Hematopoietic multipotent progenitor cell (in vitro differentiated cells): ENCODE data around the gene SATB2. TPM values are rescaled to one million over a fixed set of nuclear protein-coding genes. Genes with fewer than 3 reads are reported as not detected.

Experiments
- DNase-seq, 3 donors: peaks; one replicate each; pipeline ENCODE4 v3.0.0-alpha.2; 2011 to 2015; ENCODE audit warnings: low read depth in 2 of 3, low spot score in 2 of 3
- total RNA-seq: library from RNA; depleted of rRNA; stranded (reverse); fragments of >200 nt; gene quantifications from one replicate; pipeline ENCODE4 v1.2.3, GENCODE V29; 2012

SATB2 gene
- total RNA-seq, 1 donor: not detected

DNA sequence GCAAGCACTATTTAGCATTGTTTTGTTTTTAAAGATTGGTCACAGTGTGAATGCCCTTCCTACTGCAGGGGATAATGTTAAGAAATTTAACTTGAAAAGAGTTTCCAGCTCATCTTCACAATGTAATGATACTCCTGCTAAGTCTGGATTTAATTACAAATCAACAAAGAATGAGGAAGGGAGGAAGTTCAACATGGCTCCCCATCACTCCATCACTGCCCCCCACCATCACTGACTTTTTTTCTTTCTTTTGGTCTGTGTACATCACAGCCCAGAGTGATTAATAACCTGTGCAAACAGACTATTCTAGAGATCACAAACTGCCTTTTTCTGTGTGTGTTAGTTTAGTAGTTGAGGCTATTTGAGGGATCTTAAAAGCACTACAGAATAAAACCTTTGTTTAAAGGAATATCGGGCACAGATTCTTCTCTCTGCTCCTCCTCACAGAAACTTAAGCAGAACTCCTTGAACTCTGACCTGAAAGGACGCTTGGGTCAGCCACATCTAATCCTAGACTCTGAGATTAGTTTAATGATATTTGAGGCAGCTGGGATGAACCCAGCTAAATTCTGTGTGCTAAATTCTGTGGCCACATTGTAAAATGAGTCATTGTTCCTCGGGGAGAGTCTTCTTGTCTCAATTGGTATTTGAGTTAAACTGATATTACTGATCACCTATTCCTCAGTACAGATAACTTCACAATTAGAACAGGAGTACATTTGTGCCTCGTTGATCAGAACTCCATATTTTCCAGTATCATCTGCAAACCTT lies 47.8 kb downstream of the SATB2 start:
- no peak for DNase-seq

DNA sequence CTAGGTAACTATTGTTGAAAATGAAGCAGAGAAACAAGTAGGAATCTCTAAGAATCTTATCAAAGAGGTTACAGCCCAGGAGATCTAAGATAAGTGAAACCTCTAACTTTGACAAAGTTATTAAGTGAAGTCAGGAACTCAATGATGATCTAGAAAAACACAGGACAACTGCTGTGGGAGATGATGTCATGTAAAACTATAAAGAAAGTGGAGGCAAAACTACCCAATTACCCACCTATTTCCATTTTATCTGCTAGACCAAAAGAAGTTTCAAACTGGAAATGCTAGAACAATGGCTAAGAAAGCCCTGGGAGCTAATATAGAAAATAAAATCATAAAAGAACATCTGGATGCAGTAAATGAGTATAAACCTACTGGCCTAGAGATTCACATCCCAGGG lies 50.3 kb downstream of the SATB2 start:
- DNase-seq: no peak

DNA sequence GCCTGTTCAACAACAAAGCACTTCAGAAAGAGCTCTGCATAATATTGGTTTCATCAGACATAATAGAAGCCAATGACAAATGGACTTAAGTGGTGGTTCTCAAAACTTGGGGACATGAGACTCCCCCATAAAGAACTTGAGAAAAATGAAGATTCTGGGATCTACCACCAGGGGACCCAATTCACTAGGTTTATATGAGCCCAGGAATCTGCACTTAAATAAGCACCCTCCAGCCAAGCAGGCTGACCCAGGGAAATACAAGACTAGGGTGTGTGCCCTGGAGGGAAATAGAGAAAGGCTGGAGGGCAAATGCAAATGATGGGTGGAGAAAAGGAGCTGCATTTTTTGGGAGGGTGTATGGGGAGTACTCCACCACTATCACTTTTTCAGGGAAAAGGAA lies 52.5 kb downstream of the SATB2 start:
- no peak for DNase-seq

DNA sequence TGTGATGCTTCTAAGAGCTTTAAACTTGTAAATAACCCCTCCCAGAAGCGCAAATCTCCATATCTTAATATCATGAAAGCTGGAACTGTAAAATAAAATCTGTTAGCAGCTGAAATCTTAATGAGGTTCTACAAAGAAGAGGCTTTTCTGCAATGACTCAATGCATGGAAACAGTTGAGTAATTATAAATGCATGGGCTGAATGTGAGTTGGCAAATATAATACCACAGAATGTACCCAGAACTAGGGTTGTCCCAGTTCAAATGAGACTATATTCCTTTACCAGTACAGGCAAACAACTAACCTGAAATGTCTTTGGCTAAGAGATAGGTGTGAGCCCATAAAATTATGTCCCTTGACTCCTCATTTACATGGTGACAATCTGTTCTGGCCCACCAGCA lies 52.9 kb downstream of the SATB2 start:
- no peak for DNase-seq

DNA sequence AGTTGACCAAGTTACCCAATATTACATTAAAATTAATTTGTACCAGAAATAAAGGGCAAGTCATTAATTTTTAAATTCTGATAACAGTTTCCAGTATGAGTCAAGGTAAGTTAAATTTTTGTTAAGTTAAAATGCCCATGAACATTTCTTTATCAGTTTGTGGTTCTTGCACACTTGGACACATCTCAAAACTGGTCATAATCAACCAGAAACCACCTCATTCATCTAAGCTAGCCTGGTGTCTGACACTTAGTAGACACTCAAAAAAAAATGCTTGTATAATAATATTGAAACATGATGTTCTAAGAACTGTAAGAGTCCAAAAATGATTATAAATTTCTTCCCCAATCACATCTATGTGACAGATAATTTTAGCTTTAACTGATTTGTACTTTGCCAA lies 62.4 kb downstream of the SATB2 start:
- DNase-seq: no peak

DNA sequence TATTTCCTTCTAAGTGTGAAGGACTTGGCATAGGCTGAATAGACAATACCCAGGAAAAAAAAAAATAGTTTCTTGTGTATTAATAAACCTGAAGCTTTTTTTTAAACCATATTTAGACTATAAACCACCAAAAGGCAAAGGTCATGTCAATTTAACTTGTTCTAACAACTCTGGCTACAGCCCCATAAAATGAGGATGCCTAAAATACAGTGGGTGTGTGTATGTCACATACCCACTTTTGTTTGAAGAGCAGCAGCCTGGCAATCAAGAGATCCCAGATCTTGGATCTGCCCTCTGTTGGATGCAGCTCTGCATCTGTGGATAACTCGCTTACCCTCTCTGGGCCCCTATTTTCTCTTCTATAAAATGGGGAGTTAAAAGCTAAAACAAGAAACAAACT lies 65.4 kb downstream of the SATB2 start:
- DNase-seq: no peak

DNA sequence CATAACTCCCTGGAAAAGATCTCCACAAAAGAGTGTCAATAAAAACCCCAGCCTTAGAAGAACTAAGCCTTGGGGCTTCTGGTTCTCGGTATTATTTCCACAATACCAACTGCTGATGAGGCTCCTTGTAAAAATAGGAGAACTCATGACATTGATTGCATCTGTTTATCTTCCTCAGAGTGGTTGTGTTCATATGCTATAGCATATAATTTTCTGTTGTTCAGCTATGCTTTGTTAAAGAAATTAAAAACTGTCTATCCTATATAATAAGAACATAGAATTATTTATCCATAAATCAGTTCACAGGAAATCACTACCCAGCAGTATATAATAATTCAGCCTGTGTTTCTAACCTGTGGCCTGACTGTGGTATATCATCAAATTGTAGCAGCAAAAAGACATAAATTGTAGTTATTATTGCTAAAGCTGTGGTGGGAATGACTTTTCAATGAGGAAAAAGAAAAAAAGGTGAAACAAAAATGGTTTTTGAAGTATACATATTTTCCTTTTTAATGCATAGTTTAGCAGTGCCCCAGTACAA lies 68.9 kb downstream of the SATB2 start:
- DNase-seq: no peak

DNA sequence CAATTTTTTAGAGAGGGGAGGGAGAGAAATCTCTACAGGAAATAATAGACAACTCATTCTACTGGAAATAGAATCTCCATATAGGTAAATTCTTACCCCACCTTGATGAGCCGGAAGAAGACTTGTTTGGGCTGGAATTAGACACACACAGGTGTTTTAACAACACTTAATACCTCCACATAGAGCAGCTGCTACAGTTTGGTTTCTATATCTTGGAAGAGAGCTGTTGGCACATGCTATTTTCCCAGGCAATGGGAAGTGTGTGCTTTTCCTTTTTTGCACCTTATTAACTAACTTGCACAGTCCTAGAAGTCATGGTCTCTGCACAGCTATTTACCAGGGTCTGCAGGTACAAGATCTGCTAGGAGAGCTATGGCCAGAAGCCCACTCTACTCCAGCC lies 73.7 kb downstream of the SATB2 start:
- no peak for DNase-seq

DNA sequence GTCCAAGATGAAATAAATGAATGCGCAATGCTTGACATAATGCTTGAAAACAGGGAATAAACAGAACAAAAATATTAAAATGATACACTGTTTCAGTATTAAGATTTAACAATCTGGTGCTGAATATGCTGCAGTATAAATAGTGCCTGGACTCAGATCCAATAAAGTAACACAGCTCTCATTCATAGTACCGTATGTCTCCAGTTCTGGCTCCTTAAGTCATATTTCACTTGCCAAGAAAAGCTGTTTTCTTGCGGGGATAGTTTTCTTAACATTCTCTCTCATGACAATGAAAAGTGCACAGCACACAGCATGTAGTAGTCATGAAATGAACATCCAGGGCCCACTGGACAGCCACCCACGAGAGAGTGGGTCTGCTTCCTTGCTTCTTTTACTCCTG lies 74.7 kb downstream of the SATB2 start:
- DNase-seq: no peak

DNA sequence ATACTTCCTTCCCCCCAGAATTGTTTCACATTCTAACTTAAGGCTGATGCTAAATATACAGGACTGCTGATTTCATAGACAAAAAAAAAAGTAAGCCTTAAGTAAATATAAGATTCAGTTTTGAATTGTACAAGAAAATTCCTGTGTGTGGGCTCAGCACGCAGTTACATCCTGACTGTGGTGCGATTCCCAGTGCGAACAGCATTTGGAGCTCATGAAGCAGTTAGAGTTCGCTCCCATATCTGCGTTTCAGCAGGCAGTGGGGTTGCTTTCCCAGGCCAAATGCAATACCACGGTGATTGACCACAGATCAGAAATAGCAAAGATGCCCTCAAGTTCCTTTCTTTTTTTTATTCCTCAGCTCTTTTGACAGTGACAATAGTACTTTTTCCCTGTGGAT lies 75.6 kb downstream of the SATB2 start:
- DNase-seq: no peak

DNA sequence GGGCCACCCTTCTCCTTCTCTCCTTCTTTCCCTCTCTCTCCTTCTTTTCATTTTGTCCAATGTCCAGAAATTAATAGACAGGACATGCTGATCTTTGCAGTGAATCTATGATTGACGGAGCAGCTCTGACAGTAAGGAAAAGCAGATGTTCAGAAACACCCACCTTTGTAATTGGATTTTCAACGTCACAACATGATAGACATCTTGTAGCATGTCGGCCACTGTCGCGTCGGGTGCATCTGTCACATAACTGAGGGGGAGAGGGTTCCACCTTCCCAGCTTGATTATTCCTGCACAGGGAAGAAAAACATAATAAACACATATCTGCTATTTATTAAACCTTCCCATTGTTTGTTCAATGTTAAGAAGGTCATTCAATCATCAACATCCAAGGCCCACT lies 76.2 kb downstream of the SATB2 start:
- DNase-seq: no peak

DNA sequence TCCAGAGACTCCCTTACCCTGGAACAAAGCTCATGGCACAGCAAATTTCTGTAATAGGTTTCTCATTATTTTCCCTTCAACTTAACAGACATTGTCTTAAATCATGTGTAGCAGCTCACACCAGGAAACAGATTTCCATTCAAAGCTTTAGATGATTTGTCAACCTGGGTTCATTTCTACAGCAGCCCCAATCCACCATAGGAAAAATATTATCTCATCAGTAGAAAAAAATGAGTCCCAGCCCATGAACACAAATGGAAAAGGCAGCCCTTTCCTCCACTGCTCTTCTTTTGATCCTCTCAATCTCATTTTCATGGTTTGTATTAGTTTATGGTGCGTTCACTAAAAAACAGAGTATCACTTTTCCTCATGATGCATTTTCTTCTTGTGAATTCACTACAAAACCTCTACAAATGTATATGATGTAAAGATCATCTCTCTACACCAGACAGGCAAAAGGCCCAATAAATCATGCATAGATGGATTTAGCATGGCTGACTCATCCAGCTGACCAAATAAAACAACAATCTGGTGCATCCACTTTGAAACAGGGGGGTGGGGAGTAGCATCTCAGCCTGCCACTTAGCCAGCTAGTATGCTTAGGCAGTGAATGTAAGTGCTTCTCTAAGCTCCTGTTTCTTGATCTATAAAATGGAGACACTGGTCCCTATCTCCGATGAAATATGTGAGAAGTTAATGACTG lies 78.6 kb downstream of the SATB2 start:
- no peak for DNase-seq

DNA sequence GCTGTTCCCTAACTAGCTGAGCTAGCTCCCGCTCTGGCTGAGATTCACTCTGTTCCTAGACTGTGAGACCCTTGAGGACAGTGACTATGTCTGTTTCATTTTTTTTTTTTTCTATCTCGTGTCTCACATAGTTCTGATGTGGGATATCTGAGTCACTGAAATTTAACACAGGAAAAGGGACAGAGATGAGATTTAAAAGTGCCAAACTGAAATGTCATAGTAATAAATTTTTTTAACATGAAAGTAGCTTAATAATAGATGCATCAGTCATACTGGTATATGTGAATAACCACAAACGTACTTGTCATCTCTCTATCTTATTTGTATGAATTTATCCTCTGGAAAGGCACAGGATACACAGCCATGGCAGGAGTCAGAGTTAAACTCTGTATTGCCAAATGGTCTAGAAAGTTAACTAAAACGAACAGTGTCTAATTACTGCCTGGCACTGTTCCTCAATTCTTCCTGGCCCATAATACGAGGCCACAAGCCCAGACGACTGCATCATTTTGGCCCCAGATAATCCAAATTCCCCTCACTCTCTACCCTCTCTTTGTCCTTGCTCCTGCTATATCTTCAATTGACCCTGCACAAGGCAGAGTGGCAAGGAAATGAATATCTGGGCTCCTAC lies 87.5 kb downstream of the SATB2 start:
- DNase-seq: no peak

DNA sequence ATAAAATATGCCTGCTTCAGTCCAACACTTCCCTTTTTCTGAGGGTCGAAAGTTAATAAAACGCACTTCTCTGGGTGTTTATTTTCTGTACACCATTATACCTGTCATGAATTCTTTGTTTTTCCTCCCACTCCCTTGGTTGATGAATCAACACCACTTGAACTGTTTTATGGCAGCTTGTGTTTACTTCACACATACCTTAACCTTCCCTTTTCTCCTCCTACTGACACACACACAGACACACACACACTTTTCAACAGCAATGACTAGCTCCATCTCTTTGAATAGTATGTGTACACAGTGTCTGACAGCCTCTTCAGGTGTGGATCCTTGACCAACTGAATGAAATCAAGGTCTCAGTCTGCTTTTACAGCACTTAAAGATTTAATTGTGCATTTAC lies 91.3 kb downstream of the SATB2 start:
- DNase-seq: no peak

DNA sequence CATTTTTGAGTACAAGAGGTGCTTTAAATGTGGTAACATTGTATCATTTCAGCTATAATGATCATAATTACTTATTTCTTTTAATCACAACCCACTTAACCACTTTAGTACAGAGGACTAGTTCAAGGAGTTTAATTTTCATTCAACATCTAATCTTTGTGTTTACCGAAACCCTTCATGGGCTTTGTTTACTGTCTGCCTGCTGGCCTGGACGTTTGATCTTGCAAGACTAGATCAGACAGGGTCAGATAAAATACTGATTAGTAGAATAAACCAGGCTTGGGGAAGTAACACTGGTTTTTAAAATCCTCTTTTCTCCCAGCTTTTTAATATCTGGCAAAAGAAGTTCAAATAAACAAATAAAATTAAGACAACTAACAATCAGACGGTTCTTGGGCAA lies 93.6 kb downstream of the SATB2 start:
- DNase-seq: no peak

DNA sequence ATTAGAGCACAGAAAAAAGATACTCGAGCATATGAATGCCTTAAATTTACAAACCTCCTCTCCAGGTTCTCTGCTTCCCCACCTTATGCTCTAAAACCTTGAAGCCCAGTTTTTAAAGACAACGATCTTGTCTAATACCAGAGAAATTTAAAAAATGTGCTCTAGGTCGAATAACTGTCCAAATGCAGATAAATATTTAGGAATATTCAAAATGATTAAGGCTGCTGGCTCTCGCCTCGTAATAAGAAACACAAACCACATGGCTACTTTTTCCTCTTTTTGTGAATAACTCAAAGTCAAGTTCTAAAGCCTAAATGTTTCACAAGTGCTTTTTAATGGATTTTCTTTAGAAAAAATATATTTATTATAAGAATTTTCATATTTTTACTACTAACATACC lies 101.3 kb downstream of the SATB2 start:
- no peak for DNase-seq

DNA sequence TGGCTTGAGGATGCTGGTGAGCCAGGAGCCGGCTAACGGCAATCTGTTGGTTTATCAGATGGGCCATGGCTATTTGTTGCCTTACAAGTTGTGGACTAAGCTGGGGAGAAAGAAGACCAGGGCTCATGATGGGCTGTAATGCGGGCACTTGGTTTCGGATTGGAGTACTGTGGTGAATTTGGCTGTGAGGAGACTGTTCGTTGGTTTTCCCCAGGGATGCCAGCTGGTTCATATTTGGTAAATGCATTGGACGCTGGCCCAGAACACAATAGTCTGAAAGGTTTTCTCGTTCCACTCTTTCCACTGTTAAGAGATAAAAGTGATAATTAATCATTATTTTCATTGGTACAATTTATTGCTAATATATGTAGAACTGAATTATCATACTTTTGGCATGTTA lies 108.9 kb downstream of the SATB2 start:
- no peak for DNase-seq

DNA sequence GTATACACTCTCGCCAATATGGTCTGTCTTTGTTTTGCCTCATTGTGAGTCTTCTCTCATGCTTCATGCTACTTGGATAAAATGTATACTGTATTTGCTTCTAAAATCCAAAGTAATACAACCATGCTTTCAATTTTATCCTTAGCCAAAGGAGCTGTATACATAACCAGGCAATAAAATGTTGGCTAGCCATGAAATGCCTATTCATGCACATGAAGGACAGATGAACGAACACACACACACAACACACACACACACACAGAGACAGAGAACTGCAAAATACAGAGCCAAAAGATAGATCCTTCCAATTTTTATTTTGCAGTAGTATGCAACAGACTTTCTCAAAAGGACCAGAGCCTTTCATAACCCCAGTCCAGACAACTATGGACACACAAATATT lies 113.7 kb downstream of the SATB2 start:
- no peak for DNase-seq

DNA sequence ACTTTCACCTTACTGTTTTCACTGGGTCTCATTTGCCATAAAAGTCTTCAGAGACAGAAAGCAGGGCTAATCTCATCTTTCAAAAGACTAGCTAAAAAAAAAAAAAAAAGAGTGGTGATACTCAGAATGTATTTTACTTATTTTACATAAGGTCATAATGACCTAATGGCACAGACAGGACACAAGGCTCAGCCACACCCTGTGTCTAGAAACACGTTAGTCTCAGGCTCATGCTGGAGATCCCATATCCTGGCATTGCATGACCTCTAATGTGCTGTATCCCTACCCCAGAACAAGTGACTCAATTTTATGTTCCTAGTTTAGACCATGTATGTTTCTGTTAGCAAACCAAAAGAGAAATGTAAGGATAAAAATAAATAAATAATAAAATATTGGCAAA lies 115.4 kb downstream of the SATB2 start:
- DNase-seq: no peak

DNA sequence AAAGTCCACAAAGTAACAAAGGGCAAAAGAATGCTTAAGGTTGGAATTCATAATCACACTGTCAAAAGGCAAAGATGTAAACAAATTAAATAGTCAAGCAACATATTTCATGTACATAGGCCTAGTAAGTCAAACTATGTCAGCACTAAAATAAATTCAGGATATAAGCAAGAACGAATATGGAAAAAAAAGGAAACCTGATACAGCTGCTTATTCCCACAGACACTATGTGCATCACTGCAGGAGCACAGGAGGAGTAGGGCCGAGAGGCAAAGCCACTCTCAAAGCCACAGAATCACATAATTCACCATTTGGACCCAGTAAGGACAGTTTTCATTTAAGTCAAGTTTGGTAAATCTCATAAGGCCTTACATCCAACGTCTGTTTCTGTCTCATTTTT lies 116.6 kb downstream of the SATB2 start:
- DNase-seq: no peak

DNA sequence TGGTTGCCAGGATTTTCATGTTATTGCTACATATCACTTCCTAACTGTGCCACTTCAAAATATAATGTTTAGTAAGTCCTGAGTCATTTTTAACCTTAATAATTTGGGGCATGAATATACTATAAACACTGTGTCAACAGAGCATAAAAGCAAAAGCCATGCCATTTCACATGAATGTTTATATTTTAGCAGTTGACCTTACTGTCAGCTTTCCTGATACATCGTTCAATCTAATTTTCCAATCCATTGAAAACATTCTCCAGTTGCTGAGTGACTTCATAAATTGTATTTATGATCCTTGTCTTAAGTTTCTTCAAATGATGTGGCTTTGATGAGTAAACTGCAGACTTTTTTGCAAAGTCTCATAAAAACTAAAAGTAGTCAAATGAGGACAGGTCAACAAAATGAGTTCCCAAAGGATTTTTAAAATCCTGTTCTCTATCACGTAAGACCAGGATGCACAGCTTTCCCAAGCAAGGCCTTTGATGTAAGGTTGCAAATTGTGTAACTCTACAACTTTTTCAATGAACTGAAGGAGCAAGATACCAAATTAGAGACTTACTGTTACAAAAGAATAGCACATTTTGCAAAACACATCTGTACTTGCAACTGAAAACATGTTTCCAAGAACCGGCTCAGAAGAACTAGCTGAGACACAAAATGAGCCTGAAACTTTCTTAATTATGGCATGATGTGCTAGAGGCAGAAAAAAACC lies 117.7 kb downstream of the SATB2 start:
- DNase-seq: no peak
